ENCODE measurements around the gene MEGF6.

The MEGF6 gene

GRCh38 chr1:3614755-3615742 is 3.7 kb upstream of the MEGF6 start:
- no peak for DNase-seq
- no peaks in the 10 kb centered on the region for H3K27me3 ChIP-seq

DNA sequence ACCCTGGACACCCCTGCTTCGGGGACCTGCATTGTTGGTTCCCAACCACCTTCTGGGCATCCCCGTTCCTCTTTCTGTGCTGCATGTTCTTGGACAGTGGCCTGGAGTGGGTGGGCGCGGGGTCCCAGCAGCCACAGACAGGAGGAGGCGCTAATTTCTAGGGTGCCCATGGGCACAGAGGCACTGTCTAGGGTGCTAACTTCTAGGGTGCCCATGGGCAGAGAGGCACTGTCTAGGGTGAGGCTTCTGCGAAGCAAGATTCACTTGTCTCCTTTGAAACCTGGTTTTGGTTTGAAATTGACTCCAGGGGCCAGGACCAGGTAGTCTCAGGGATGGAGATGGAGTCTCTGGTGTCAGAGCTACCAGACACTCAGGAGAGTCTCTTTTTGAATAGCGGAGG is 815 bp upstream of the MEGF6 start:
- Histone ChIP-seq H3K4me1 (no peaks in the 10 kb centered on the region), H3K4me3 (ENCODE audit: low read depth, low read length) (no peak overlapping the region), H3K9me3 (no peaks in the 10 kb centered on the region), H3K36me3 (no peaks in the 10 kb centered on the region), H3K27me3 (no peaks in the 10 kb centered on the region)
- no peak for TF ChIP-seq CTCF (IDR thresholded peaks at IDR 0.05; ENCODE audit: low read depth, low read length)
- DNase-seq = no peak

More at GRCh38 chr1:3614755-3615742, 3.7 kb upstream of the MEGF6 start:
- no peaks in the 10 kb centered on the region for H3K36me3 ChIP-seq
- peak; percentile 69 for TF ChIP-seq CTCF (IDR thresholded peaks at IDR 0.05; ENCODE audit: low read depth, low read length)
- H3K9me3 ChIP-seq = no peaks in the 10 kb centered on the region
- no peak overlapping the region for H3K4me3 ChIP-seq (ENCODE audit: low read depth, low read length)
- H3K4me1 ChIP-seq = no peaks in the 10 kb centered on the region

DNA sequence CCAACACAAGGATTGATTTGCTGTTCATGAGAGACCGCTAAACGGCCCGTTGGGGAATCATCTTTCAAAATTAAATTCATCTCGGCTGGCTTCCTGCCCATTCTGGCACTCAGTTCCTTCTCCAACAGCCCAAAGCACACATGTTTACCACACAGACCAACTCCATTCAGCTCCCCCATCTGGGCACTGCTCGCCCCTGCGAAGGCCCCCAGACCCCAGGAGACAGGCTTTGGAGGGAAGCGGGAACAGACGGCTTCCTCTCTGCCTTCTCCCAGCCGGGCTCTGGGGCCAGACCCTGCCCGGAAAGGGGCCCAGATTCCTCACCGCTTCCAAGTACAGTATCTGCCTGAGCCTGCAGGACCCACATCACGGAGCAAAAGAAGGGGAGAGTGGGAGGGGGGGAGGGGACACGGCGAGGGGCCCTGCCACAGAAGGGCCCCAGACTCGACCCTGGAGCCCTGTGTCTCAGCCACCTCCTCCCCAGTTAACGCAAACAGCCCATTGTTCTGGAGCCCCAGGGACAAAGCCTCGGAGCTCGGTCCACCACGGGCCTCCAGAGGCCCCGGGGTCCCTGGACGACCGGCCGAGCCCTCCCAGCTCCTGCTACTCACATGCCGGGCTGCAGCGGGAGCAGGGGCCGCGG is 660 bp downstream of the MEGF6 start:
- H3K9me3 ChIP-seq = no peaks in the 10 kb centered on the region
- no peaks in the 10 kb centered on the region for H3K36me3 ChIP-seq
- DNase-seq = no peak
- no peak for TF ChIP-seq CTCF (IDR thresholded peaks at IDR 0.05; ENCODE audit: low read depth, low read length)
- no peaks in the 10 kb centered on the region for H3K27me3 ChIP-seq
- H3K4me1 ChIP-seq = no peaks in the 10 kb centered on the region
- peak overlapping the region; percentile 32; the same call in 1 of the 2 replicates for H3K4me3 ChIP-seq (ENCODE audit: low read depth, low read length)

DNA sequence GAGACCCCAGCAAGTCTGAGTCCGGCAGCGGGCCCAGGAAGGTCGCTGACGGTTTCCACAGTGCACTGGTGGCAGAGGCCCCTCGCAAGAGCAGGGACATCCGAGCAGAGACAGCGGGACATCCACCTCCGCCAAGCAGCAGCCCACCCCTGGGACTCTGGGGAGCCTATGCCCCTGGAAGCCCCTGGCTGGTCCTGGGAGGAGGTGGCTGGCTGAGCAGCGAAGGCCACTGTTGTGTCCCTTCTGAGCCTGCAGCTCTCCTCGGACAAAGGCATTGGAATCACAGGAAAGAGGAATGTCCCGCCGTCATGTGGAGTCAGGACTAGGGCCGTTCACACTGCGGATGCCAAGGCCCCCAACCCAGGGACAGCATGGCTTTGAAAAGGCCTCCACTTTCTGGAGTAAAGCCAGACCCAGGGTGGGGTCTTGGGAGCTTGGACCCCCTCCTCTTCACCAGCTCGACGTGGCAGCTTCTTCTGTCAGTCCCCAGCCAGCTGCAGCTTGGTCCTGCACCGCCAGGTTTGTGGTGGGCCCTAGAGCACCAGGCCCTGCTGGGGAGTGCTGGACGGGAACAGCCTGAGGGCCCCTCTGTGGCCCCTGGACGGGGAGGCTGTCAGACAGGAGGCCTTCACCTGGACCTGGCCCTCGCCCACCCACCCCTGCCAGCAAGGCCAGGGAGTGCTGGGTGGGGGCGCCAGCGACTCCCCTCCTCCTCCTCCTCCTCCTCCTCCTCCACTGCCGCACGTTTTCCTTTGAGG is 1.4 kb downstream of the MEGF6 start:
- Histone ChIP-seq H3K4me3 (ENCODE audit: low read depth, low read length) (no peak overlapping the region), H3K9me3 (no peaks in the 10 kb centered on the region), H3K27me3 (no peaks in the 10 kb centered on the region), H3K36me3 (no peaks in the 10 kb centered on the region), H3K4me1 (no peaks in the 10 kb centered on the region)
- no peak for DNase-seq
- TF ChIP-seq CTCF (IDR thresholded peaks at IDR 0.05; ENCODE audit: low read depth, low read length) = no peak

DNA sequence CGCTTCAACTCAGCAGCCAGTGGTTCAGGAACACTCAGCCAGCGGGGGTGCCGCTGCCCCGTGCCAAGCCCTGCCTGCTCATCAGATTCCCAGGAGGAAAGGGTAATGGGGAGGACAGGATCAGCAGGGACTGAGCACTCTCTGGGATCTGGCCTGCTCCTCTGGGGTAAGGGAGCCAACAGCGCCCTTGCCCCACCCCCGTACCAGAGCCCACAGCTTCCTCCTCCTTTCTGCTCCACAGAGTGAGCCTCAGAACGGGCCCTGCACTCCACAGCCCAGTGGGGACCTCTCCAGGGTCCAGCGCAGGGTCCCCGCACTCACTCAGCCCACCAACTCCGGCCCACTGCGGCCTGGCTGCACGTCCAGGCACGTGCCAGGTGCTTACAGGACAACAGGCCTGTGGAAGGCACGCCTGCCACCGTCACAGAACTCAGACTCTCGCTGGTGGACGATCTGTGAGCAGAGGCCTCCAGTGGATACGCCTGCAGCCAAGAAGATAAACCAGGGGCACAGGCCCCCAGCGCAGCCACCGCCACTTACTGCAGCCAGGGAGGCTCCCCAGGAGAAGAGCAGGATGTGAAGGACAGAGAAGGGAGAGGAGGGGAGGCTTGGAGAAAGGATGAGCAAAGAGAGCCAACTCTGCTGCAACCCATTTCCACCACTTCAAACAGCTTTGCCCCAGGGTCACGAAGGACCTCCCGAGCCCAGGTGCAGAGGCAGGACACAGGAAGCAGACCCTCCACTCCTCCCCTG is 2.1 kb downstream of the MEGF6 start:
- Histone ChIP-seq H3K4me3 (ENCODE audit: low read depth, low read length) (no peak overlapping the region), H3K9me3 (no peaks in the 10 kb centered on the region), H3K36me3 (no peaks in the 10 kb centered on the region), H3K4me1 (no peaks in the 10 kb centered on the region), H3K27me3 (no peaks in the 10 kb centered on the region)
- no peak for DNase-seq
- TF ChIP-seq CTCF (IDR thresholded peaks at IDR 0.05; ENCODE audit: low read depth, low read length) = no peak

Measured in BE2C (cell line).